HL-60/S4 treated with retinoic acid at 250 ng/mL for 4 days and 3 days (cell line): Measurements from ENCODE around the gene CCND3.

Experiments used
- in situ Hi-C: fragments of 300-500 bp; cut with MboI; formaldehyde crosslinking; loops from 2 replicates; pipeline ENCODE4 v1.7.0; 2022; ENCODE audit warnings: low sequenced_read_pairs

CCND3 gene

GRCh38 chr6:41927253-41927652 lies 14.4 kb downstream of the CCND3 start:
- in situ Hi-C loops: loop anchor here (10.0 kb wide), 1 partner anchor 118 kb away; no protein-coding TSS in a partner anchor

- in situ Hi-C loops: loop anchor here (10.0 kb wide), 1 partner anchor 123 kb away; no protein-coding TSS in a partner anchor
Measured at GRCh38 chr6:41922154-41922553, 19.5 kb downstream of the CCND3 start.

GRCh38 chr6:41921712-41921998 lies 20.0 kb downstream of the CCND3 start:
- in situ Hi-C loops: loop anchor here (10.0 kb wide), 1 partner anchor 123 kb away; no protein-coding TSS in a partner anchor

GRCh38 chr6:41920921-41921711 lies 20.5 kb downstream of the CCND3 start, which contains the start of the genes BYSL and MED20:
Gene BYSL (plus strand): TSS chr6:41921499. CDS start chr6:41921563, 64 bp downstream.
Gene MED20 (minus strand): TSS chr6:41921139. CDS start chr6:41921018, 121 bp downstream.
- in situ Hi-C loops: loop anchor here (10.0 kb wide), 1 partner anchor 124 kb away; no protein-coding TSS in a partner anchor

- in situ Hi-C loops: no loop called here
Measured at GRCh38 chr6:41917528-41917927, 24.1 kb downstream of the CCND3 start.

- in situ Hi-C loops: no loop called here
Measured at GRCh38 chr6:41914869-41915530, 26.6 kb downstream of the CCND3 start.

GRCh38 chr6:41914343-41914742 lies 27.3 kb downstream of the CCND3 start:
- in situ Hi-C loops: no loop called here

GRCh38 chr6:41909727-41910126 lies 31.9 kb downstream of the CCND3 start:
- in situ Hi-C loops: no loop called here

- in situ Hi-C loops: no loop called here
Measured at GRCh38 chr6:41901882-41902519, 39.6 kb downstream of the CCND3 start.

- in situ Hi-C loops: no loop called here
Measured at GRCh38 chr6:41900861-41901260, 40.7 kb downstream of the CCND3 start.

- in situ Hi-C loops: no loop called here
Measured at GRCh38 chr6:41896281-41896680, 45.3 kb downstream of the CCND3 start.

GRCh38 chr6:41895300-41896233 lies 46.0 kb downstream of the CCND3 start, which contains the start of gene USP49:
Gene USP49 (minus strand): TSS chr6:41895375. CDS start chr6:41806983, 88,392 bp downstream.
- in situ Hi-C loops: no loop called here

GRCh38 chr6:41894366-41895299 lies 47.0 kb downstream of the CCND3 start:
- in situ Hi-C loops: no loop called here

- in situ Hi-C loops: no loop called here
Measured at GRCh38 chr6:41892921-41893564, 48.6 kb downstream of the CCND3 start.

- in situ Hi-C loops: no loop called here
Measured at GRCh38 chr6:41887331-41887751, 54.3 kb downstream of the CCND3 start.

- in situ Hi-C loops: no loop called here
Measured at GRCh38 chr6:41885930-41886329, 55.7 kb downstream of the CCND3 start.

GRCh38 chr6:41884957-41885356 lies 56.7 kb downstream of the CCND3 start:
- in situ Hi-C loops: no loop called here
